OCI-LY1 (cell line): ENCODE results near the gene TNNT2.

ENCODE experiments used
- H2AFZ ChIP-seq: fragments of 200-600 bp; sonication (generic), shearing (Covaris generic); 2 replicates; pipeline ENCODE4 v1.6.0; 2014; ENCODE audit warnings: antibody characterized with exemption, mild to moderate bottlenecking, low read length
- H3F3A ChIP-seq: fragments of 200-600 bp; sonication (generic), shearing (Covaris generic); 2 replicates; pipeline ENCODE4 v1.6.0; 2014; ENCODE audit warnings: mild to moderate bottlenecking, antibody characterized with exemption, low read length, moderate library complexity; ENCODE audit not compliant: insufficient read depth
- H3K27ac ChIP-seq: fragments of 200-600 bp; sonication (generic); 2 replicates; pipeline ENCODE4 v1.5.1; 2014; ENCODE audit warnings: low read length, mixed run types, mild to moderate bottlenecking, low read depth; ENCODE audit not compliant: poor library complexity, severe bottlenecking
- H3K27me3 ChIP-seq: fragments of 200-600 bp; sonication (generic); 2 replicates; pipeline ENCODE4 v1.6.0; 2014; ENCODE audit warnings: antibody characterized with exemption, mild to moderate bottlenecking, low read length, moderate library complexity; ENCODE audit not compliant: insufficient read depth
- H3K36me3 ChIP-seq: fragments of 200-600 bp; sonication (generic); 2 replicates; pipeline ENCODE4 v1.6.1; 2014; ENCODE audit warnings: mild to moderate bottlenecking, antibody characterized with exemption, low read length, moderate library complexity, mixed read lengths; ENCODE audit not compliant: insufficient read depth
- H3K4me1 ChIP-seq: fragments of 200-600 bp; sonication (generic); 2 replicates; pipeline ENCODE4 v1.5.1; 2014; ENCODE audit warnings: mild to moderate bottlenecking, low read length, moderate library complexity; ENCODE audit not compliant: insufficient read depth, severe bottlenecking
- H3K4me2 ChIP-seq: fragments of 200-600 bp; sonication (generic), shearing (Covaris generic); 2 replicates; pipeline ENCODE4 v1.6.1; 2014; ENCODE audit warnings: low read length
- H3K4me3 ChIP-seq: fragments of 200-600 bp; sonication (generic); 2 replicates; pipeline ENCODE4 v1.5.1; 2014; ENCODE audit warnings: low read length, low read depth, mild to moderate bottlenecking, mixed read lengths; ENCODE audit not compliant: poor library complexity, severe bottlenecking
- H3K79me2 ChIP-seq: fragments of 200-600 bp; shearing (Covaris generic); 2 replicates; pipeline ENCODE4 v1.6.1; 2016; ENCODE audit warnings: mixed run types, low read length, mixed read lengths; ENCODE audit not compliant: insufficient read depth
- H3K9ac ChIP-seq: fragments of 200-600 bp; sonication (generic), shearing (Covaris generic); 2 replicates; pipeline ENCODE4 v1.6.1; 2014; ENCODE audit warnings: mild to moderate bottlenecking, low read length, mixed read lengths
- H3K9me2 ChIP-seq: fragments of 200-600 bp; sonication (generic), shearing (Covaris generic); 2 replicates; pipeline ENCODE4 v1.6.1; 2014; ENCODE audit warnings: low read depth, mild to moderate bottlenecking, low read length, mixed read lengths
- H3K9me3 ChIP-seq: fragments of 200-600 bp; shearing (Covaris generic); 2 replicates; pipeline ENCODE4 v1.6.1; 2014; ENCODE audit warnings: low read length, mixed read lengths
- H4K20me1 ChIP-seq: fragments of 200-600 bp; sonication (generic), shearing (Covaris generic); 2 replicates; pipeline ENCODE4 v1.6.0; 2016; ENCODE audit warnings: mild to moderate bottlenecking, low read length; ENCODE audit not compliant: insufficient read depth
- EZH2 ChIP-seq: fragments of 200-600 bp; sonication (generic), shearing (Covaris generic); IDR thresholded peaks from 2 replicates; pipeline ENCODE4 v1.8.0; 2017; ENCODE audit warnings: borderline replicate concordance, mixed run types, mild to moderate bottlenecking, antibody characterized with exemption, low read length, moderate library complexity, mixed read lengths
- TF ChIP-seq, protein P1 (sequence below): fragments of 200-600 bp; sonication (generic), shearing (Covaris generic); IDR thresholded peaks from 2 replicates; pipeline ENCODE4 v1.5.1; 2017; ENCODE audit warnings: mild to moderate bottlenecking, antibody characterized with exemption, low read length, moderate library complexity, mixed read lengths

Gene TNNT2

DNA sequence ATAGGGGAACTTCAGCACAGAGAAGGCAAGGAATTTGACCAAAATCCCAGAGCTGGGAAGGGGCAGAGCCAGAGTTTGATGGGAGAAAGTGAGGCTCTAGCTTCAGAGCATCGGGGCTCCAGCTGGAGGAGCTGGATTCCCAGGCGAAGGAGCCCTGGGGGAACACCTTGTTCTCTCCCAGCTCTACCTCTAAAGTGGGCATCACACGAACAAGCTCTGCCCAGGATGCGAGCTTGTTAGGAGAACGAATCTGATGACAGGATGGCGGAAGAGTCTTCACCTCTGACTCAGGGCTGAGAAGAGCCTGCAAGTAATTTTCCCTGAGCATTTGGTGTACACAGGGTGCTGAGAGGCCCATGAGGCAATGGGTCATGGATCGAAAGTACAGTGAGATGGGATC lies 22.0 kb downstream of the TNNT2 start:
- Histone ChIP-seq H3K4me1 (no peaks in the 10 kb centered on the region), H3K36me3 (no peaks in the 10 kb centered on the region), H3K9ac (no peak overlapping the region), H3F3A (no peaks in the 10 kb centered on the region), H2AFZ (no peak overlapping the region), H3K27me3 (no peaks in the 10 kb centered on the region), H3K79me2 (no peaks in the 10 kb centered on the region), H3K9me2 (no peaks in the 10 kb centered on the region), H4K20me1 (no peaks in the 10 kb centered on the region), H3K9me3 (no peaks in the 10 kb centered on the region), H3K4me3 (no peak overlapping the region), H3K4me2 (no peak overlapping the region), H3K27ac (no peak overlapping the region)
- TF ChIP-seq, protein P1, sequence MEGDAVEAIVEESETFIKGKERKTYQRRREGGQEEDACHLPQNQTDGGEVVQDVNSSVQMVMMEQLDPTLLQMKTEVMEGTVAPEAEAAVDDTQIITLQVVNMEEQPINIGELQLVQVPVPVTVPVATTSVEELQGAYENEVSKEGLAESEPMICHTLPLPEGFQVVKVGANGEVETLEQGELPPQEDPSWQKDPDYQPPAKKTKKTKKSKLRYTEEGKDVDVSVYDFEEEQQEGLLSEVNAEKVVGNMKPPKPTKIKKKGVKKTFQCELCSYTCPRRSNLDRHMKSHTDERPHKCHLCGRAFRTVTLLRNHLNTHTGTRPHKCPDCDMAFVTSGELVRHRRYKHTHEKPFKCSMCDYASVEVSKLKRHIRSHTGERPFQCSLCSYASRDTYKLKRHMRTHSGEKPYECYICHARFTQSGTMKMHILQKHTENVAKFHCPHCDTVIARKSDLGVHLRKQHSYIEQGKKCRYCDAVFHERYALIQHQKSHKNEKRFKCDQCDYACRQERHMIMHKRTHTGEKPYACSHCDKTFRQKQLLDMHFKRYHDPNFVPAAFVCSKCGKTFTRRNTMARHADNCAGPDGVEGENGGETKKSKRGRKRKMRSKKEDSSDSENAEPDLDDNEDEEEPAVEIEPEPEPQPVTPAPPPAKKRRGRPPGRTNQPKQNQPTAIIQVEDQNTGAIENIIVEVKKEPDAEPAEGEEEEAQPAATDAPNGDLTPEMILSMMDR: no peak
- no peak for TF ChIP-seq EZH2

DNA sequence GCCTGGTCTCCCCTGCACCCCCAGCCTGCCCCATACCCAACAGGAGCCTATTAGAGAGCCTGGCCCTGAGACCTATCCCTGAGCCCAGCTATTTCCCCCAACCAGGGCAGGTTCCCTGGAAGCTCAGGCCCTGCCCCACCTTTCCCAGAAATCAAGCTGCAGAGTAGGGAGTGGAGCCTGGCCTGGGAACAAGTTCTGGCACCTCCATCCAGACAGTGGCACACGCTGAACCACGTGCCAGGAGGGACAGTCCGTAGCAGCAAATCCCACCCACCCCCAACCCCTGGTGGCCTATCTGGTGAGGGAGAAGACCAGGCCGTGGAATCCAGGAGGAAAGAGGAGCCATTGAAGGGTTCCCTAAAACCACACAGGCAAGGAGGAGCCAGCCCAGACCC lies 22.6 kb downstream of the TNNT2 start:
- Histone ChIP-seq H3K9me3 (no peaks in the 10 kb centered on the region), H3K4me2 (no peak overlapping the region), H3F3A (no peaks in the 10 kb centered on the region), H3K4me1 (no peaks in the 10 kb centered on the region), H3K9me2 (no peaks in the 10 kb centered on the region), H4K20me1 (no peaks in the 10 kb centered on the region), H3K4me3 (no peak overlapping the region), H3K36me3 (no peaks in the 10 kb centered on the region), H3K9ac (no peak overlapping the region), H3K79me2 (no peaks in the 10 kb centered on the region), H3K27ac (no peak overlapping the region), H2AFZ (no peak overlapping the region), H3K27me3 (no peaks in the 10 kb centered on the region)
- no peak for TF ChIP-seq EZH2
- TF ChIP-seq, protein P1: no peak

DNA sequence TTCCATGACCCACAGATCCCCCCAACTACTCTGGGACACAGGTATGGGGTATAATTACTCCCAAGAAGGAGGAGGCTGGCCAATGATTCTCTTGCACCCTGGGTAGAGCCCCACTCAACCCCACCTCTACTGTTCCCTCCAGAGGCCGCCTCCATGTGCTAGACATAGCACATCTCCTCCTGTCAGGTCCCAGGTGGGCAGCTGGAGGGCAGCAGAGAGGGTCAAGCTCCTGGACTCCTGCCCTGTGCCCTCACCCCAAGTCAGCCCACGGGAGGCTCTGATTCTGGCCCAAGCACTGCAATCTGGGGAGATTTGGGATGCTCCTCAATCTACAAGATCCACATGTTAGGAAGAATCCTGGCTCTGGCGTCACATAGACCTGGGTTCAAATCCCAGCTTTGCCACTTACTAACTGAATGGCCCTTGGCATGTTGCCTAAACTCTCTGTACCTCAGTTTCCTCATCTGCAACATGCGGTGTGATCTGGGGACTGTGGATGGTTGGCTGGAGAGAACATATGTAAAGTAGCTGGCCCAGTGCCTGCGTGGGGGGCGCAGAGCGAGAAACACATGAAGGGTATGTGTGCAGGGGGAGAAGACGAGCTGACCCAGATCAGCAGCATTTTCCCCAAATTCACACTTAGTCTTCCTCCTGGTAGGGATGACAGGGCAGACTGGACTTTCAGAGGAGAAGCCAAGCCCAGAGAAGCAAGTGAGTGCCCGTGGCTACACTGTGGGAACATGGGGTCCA lies 23.2 kb downstream of the TNNT2 start:
- Histone ChIP-seq H3K4me2 (no peak overlapping the region), H3K27me3 (no peaks in the 10 kb centered on the region), H3K4me3 (no peak overlapping the region), H3K9ac (no peak overlapping the region), H3K79me2 (no peaks in the 10 kb centered on the region), H3K9me2 (no peaks in the 10 kb centered on the region), H3F3A (no peaks in the 10 kb centered on the region), H3K36me3 (no peaks in the 10 kb centered on the region), H2AFZ (no peak overlapping the region), H3K4me1 (no peaks in the 10 kb centered on the region), H4K20me1 (no peaks in the 10 kb centered on the region), H3K27ac (no peak overlapping the region), H3K9me3 (no peaks in the 10 kb centered on the region)
- TF ChIP-seq, protein P1: no peak
- no peak for TF ChIP-seq EZH2
